SK-N-SH (cell line): ENCODE results near the gene PTPRG. TPM values are rescaled to one million over a fixed set of nuclear protein-coding genes. Genes with fewer than 3 reads are reported as not detected.

Source experiments
- CTCF ChIA-PET: fragments of 300-600, 350-600 bp; formaldehyde crosslinking; extraction: SDS; loops from one replicate; lab custom pipeline; 2021; lab: Yijun Ruan, JAX
- POLR2A ChIA-PET: fragments of 350-600 bp; sonication (Branson Sonifier 250); formaldehyde crosslinking; extraction: SDS; loops from one replicate; lab custom pipeline; 2020; ENCODE audit warnings: antibody characterized with exemption, inconsistent platforms; lab: Yijun Ruan, JAX
- DNase-seq: peaks from one replicate; pipeline ENCODE4 v3.0.0; 2012
- H2AFZ ChIP-seq: fragments of 200-600 bp; sonication (generic); 2 replicates; pipeline ENCODE4 v1.8.1; 2016; ENCODE audit warnings: antibody characterized with exemption, mild to moderate bottlenecking, low read depth
- H3F3A ChIP-seq: fragments of 200-600 bp; sonication (generic); replicated peaks from 2 replicates; pipeline ENCODE3; 2016; ENCODE audit warnings: antibody characterized with exemption, mild to moderate bottlenecking; ENCODE audit not compliant: insufficient read depth
- H3K27ac ChIP-seq, 2 experiments: fragments of 200-500 bp in 1 of 2; fragments of 200-600 bp in 1 of 2; sonication (Bioruptor generic) in 1 of 2; sonication (generic), shearing (Covaris generic) in 1 of 2; 2 replicates each; pipeline versions ENCODE4 v1.5.1 to v1.6.1; 2014 to 2016; ENCODE audit warnings: low read depth in 2 of 2, inconsistent platforms in 1 of 2, low read length in 1 of 2, mild to moderate bottlenecking in 1 of 2, mixed read lengths in 1 of 2
- H3K27me3 ChIP-seq: fragments of 200-600 bp; sonication (generic), shearing (Covaris generic); 2 replicates; pipeline ENCODE4 v1.6.1; 2016; ENCODE audit warnings: mixed run types; ENCODE audit not compliant: insufficient read depth
- H3K36me3 ChIP-seq, 2 experiments: fragments of 200-500 bp in 1 of 2; fragments of 200-600 bp in 1 of 2; sonication (Bioruptor generic) in 1 of 2; sonication (generic) in 1 of 2; replicated peaks in 1 of 2; 2 replicates each; pipeline versions ENCODE3 to v1.5.1; 2014 to 2016; ENCODE audit warnings: low read length in 1 of 2, mild to moderate bottlenecking in 1 of 2; ENCODE audit not compliant: insufficient read depth in 2 of 2, control insufficient read depth in 1 of 2
- H3K4me1 ChIP-seq, 2 experiments: fragments of 200-500 bp in 1 of 2; fragments of 200-600 bp in 1 of 2; sonication (Bioruptor generic) in 1 of 2; sonication (generic), shearing (Covaris generic) in 1 of 2; 2 replicates each; pipeline versions ENCODE4 v1.5.1 to v1.6.1; 2014 to 2016; ENCODE audit warnings: low read depth in 1 of 2, low read length in 1 of 2, mixed run types in 1 of 2; ENCODE audit not compliant: insufficient read depth in 2 of 2, control insufficient read depth in 1 of 2
- H3K4me2 ChIP-seq: fragments of 200-600 bp; sonication (generic), shearing (Covaris generic); 2 replicates; pipeline ENCODE4 v1.6.1; 2017; ENCODE audit warnings: mixed run types
- H3K4me3 ChIP-seq, 2 experiments: fragments of 200-500 bp in 1 of 2; fragments of 200-600 bp in 1 of 2; sonication (Bioruptor generic) in 1 of 2; sonication (generic), shearing (Covaris generic) in 1 of 2; 2 replicates each; pipeline versions ENCODE4 v1.5.1 to v1.8.1; 2014 to 2016; ENCODE audit warnings: low read depth in 2 of 2, inconsistent platforms in 1 of 2, low read length in 1 of 2, mild to moderate bottlenecking in 1 of 2, mixed read lengths in 1 of 2, moderate library complexity in 1 of 2
- H3K79me2 ChIP-seq: fragments of 200-600 bp; sonication (generic); 2 replicates; pipeline ENCODE4 v1.8.1; 2017; ENCODE audit warnings: mild to moderate bottlenecking; ENCODE audit not compliant: insufficient read depth
- H3K9ac ChIP-seq: fragments of 200-600 bp; sonication (generic); 2 replicates; pipeline ENCODE4 v1.6.1; 2017; ENCODE audit warnings: mixed run types
- H3K9me2 ChIP-seq: fragments of 200-600 bp; sonication (generic); 2 replicates; pipeline ENCODE4 v1.6.1; 2017; ENCODE audit warnings: mixed run types
- H3K9me3 ChIP-seq: fragments of 200-600 bp; sonication (generic); 2 replicates; pipeline ENCODE4 v1.6.1; 2017; ENCODE audit warnings: mixed run types, mild to moderate bottlenecking, moderate library complexity
- H4K20me1 ChIP-seq: fragments of 200-600 bp; sonication (generic); 2 replicates; pipeline ENCODE4 v1.6.1; 2017; ENCODE audit warnings: mild to moderate bottlenecking, mixed run types; ENCODE audit not compliant: insufficient read depth
- ELF1 ChIP-seq: IDR thresholded peaks from 2 replicates; pipeline ENCODE4 v1.4.0; 2012
- MXI1 ChIP-seq: IDR thresholded peaks from 2 replicates; pipeline ENCODE4 v1.6.1; 2012; ENCODE audit warnings: mild to moderate bottlenecking, low read depth, low read length, improper control_type of control experiment
- NFIC ChIP-seq: IDR thresholded peaks from 2 replicates; pipeline ENCODE4 v1.4.0; 2012; ENCODE audit warnings: borderline replicate concordance
- NRF1 ChIP-seq: IDR thresholded peaks from 2 replicates; pipeline ENCODE4 v1.6.1; 2012; ENCODE audit warnings: low read depth, mild to moderate bottlenecking, low read length
- POLR2AphosphoS5 ChIP-seq: IDR thresholded peaks from 2 replicates; pipeline ENCODE4 v1.6.1; 2012; ENCODE audit warnings: low read depth, low read length
- RAD21 ChIP-seq: IDR thresholded peaks from 2 replicates; pipeline ENCODE4 v1.6.1; 2012; ENCODE audit warnings: mild to moderate bottlenecking, low read length
- RCOR1 ChIP-seq: fragments of 150-350 bp; IDR thresholded peaks from 2 replicates; pipeline ENCODE4 v1.6.1; 2017; ENCODE audit warnings: antibody characterized with exemption, low read length
- RFX5 ChIP-seq: IDR thresholded peaks from 2 replicates; pipeline ENCODE4 v1.6.1; 2012; ENCODE audit warnings: mild to moderate bottlenecking, improper control_type of control experiment, low read length
- RXRA ChIP-seq: IDR thresholded peaks from 2 replicates; pipeline ENCODE4 v1.4.0; 2012; ENCODE audit warnings: low read depth, mild to moderate bottlenecking, borderline replicate concordance
- SIN3A ChIP-seq: IDR thresholded peaks from 2 replicates; pipeline ENCODE4 v1.6.1; 2012; ENCODE audit warnings: low read depth, mild to moderate bottlenecking, low read length, moderate library complexity, borderline replicate concordance
- TAF1 ChIP-seq: IDR thresholded peaks from 2 replicates; pipeline ENCODE4 v1.6.1; 2012; ENCODE audit warnings: low read depth, mild to moderate bottlenecking, low read length, moderate library complexity, borderline replicate concordance
- TCF12 ChIP-seq: IDR thresholded peaks from 2 replicates; pipeline ENCODE4 v1.4.0; 2012
- TEAD4 ChIP-seq: IDR thresholded peaks from 2 replicates; pipeline ENCODE4 v1.4.0; 2012; ENCODE audit warnings: mild to moderate bottlenecking, borderline replicate concordance; ENCODE audit not compliant: insufficient read depth
- YY1 ChIP-seq: IDR thresholded peaks from 2 replicates; pipeline ENCODE4 v1.4.0; 2012; ENCODE audit warnings: low read depth, mild to moderate bottlenecking
- WGBS: methylation state at CpG from one replicate; pipeline ENCODE4 v1.1.6; 2017; ENCODE audit warnings: low lambda C conversion rate; 5-methylcytosine and 5-hydroxymethylcytosine counted together
- polyA plus RNA-seq, 3 experiments: library from polyadenylated mRNA; depleted of rRNA; stranded (reverse); fragments of >200 nt; gene quantifications; 2 replicates each; pipeline ENCODE4 v1.2.3, GENCODE V29; 2012
- TF ChIP-seq, protein P1 (sequence below): fragments of 150-350 bp; IDR thresholded peaks from 2 replicates; pipeline ENCODE4 v1.6.1; 2017; ENCODE audit warnings: antibody characterized with exemption, low read length, low read depth, borderline replicate concordance
- TF ChIP-seq, protein P2 (sequence below): fragments of 150-350 bp; IDR thresholded peaks from 2 replicates; pipeline ENCODE4 v1.6.1; 2016; ENCODE audit warnings: mild to moderate bottlenecking, low read depth, low read length
- TF ChIP-seq, protein P3 (sequence below): IDR thresholded peaks from 2 replicates; pipeline ENCODE4 v1.4.0; 2012; ENCODE audit warnings: low read depth, borderline replicate concordance
- TF ChIP-seq, protein P4 (sequence below): IDR thresholded peaks from 2 replicates; pipeline ENCODE4; 2012

Gene PTPRG
- polyA plus RNA-seq, 1 of the 3 experiments (the other 2 are of a cell fraction), result 14.1 TPM

DNA sequence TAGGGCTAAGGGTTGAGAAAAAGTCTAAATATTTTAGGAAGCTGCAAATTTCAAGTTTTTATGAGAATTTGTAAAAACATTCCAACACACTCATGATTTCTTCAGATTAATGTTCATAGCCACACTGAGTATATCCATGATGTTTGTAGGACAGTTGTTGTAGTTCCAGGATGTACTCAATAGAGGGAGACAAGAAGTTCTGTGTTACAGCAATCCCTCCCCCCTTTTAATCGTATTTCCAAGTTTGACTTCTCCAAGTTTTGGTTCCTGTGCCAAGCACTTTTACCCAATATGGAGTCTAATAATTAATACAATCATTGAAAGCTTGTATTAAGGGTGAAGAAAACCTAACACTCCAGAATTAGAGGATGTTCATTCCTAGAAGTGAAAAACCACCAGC lies 668.5 kb downstream of the PTPRG start (continued):
- TF ChIP-seq, protein P1, sequence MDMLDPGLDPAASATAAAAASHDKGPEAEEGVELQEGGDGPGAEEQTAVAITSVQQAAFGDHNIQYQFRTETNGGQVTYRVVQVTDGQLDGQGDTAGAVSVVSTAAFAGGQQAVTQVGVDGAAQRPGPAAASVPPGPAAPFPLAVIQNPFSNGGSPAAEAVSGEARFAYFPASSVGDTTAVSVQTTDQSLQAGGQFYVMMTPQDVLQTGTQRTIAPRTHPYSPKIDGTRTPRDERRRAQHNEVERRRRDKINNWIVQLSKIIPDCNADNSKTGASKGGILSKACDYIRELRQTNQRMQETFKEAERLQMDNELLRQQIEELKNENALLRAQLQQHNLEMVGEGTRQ, result no peak
- no peak for TF ChIP-seq NRF1
- TF ChIP-seq RFX5, result no peak
- TF ChIP-seq RAD21, result peak; percentile 56
- TF ChIP-seq RXRA, result no peak
- TF ChIP-seq, protein P2, sequence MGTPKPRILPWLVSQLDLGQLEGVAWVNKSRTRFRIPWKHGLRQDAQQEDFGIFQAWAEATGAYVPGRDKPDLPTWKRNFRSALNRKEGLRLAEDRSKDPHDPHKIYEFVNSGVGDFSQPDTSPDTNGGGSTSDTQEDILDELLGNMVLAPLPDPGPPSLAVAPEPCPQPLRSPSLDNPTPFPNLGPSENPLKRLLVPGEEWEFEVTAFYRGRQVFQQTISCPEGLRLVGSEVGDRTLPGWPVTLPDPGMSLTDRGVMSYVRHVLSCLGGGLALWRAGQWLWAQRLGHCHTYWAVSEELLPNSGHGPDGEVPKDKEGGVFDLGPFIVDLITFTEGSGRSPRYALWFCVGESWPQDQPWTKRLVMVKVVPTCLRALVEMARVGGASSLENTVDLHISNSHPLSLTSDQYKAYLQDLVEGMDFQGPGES, result no peak
- no peak for TF ChIP-seq TEAD4
- TF ChIP-seq YY1, result no peak
- TF ChIP-seq, all 33 proteins: peak for 3

DNA sequence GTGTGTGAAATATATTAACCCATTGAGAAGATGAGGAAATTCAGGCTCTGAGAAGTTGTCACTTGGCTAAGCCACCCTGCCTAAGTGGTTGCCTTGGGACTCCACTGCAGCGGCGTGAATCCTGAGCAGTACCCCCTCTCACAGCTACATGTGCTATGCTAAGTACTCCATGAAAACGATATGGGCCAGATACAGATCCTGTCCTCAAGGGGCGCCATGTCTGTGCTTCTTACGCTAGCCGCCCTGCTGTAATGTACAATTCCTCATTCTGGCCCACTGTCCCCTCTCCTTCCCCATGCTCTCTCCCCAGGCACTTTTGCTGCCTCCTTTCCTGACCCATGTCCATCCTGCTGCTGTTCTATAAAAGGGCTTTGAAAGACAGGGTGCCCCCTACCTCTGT lies 671.7 kb downstream of the PTPRG start:
- Histone ChIP-seq H3F3A (no peaks in the 10 kb centered on the region), H3K79me2 (no peaks in the 10 kb centered on the region), H3K9me3 (no peaks in the 10 kb centered on the region), H3K4me3 (no peak overlapping the region), H3K4me2 (no peak overlapping the region), H4K20me1 (no peaks in the 10 kb centered on the region), H3K27ac (no peak overlapping the region), H3K4me1 (peaks cover 0 to 2% of the 10 kb centered on the region in 2 experiments; a peak in 2 of 4 replicates), H3K27me3 (no peaks in the 10 kb centered on the region), H2AFZ (no peak overlapping the region), H3K36me3 (no peaks in the 10 kb centered on the region), H3K9me2 (no peaks in the 10 kb centered on the region), H3K9ac (no peak overlapping the region)
- ChIA-PET CTCF (interaction anchor here (0.8 to 1.2 kb wide), 4 partner anchors 10 to 49 kb away, joined by 3 to 5 read pairs (median 4); no protein-coding TSS in a partner anchor), POLR2A (no interaction called here)
- 94% methylated on average over 6 of the region's 6 CpGs for WGBS
- no peak for DNase-seq
- TF ChIP-seq TAF1 (no peak), SIN3A (no peak), POLR2AphosphoS5 (no peak), NRF1 (no peak), ELF1 (no peak), YY1 (no peak), RAD21 (no peak), RCOR1 (no peak), MXI1 (no peak), NFIC (no peak), TCF12 (no peak)
- TF ChIP-seq, protein P3, sequence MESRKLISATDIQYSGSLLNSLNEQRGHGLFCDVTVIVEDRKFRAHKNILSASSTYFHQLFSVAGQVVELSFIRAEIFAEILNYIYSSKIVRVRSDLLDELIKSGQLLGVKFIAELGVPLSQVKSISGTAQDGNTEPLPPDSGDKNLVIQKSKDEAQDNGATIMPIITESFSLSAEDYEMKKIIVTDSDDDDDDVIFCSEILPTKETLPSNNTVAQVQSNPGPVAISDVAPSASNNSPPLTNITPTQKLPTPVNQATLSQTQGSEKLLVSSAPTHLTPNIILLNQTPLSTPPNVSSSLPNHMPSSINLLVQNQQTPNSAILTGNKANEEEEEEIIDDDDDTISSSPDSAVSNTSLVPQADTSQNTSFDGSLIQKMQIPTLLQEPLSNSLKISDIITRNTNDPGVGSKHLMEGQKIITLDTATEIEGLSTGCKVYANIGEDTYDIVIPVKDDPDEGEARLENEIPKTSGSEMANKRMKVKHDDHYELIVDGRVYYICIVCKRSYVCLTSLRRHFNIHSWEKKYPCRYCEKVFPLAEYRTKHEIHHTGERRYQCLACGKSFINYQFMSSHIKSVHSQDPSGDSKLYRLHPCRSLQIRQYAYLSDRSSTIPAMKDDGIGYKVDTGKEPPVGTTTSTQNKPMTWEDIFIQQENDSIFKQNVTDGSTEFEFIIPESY, result no peak
- TF ChIP-seq, protein P2, result no peak
- TF ChIP-seq, protein P4, sequence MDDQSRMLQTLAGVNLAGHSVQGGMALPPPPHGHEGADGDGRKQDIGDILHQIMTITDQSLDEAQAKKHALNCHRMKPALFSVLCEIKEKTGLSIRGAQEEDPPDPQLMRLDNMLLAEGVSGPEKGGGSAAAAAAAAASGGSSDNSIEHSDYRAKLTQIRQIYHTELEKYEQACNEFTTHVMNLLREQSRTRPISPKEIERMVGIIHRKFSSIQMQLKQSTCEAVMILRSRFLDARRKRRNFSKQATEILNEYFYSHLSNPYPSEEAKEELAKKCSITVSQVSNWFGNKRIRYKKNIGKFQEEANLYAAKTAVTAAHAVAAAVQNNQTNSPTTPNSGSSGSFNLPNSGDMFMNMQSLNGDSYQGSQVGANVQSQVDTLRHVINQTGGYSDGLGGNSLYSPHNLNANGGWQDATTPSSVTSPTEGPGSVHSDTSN, result no peak
